Measurements from ENCODE around the gene LEO1. TPM values are rescaled to one million over a fixed set of nuclear protein-coding genes. Genes with fewer than 3 reads are reported as not detected.

Gene LEO1
- total RNA-seq, 3 donors from 2014 or later (not counting 1 experiment from before 2014, with no cell fraction given) = 13.2 to 19.5 (median 16.0) TPM

DNA sequence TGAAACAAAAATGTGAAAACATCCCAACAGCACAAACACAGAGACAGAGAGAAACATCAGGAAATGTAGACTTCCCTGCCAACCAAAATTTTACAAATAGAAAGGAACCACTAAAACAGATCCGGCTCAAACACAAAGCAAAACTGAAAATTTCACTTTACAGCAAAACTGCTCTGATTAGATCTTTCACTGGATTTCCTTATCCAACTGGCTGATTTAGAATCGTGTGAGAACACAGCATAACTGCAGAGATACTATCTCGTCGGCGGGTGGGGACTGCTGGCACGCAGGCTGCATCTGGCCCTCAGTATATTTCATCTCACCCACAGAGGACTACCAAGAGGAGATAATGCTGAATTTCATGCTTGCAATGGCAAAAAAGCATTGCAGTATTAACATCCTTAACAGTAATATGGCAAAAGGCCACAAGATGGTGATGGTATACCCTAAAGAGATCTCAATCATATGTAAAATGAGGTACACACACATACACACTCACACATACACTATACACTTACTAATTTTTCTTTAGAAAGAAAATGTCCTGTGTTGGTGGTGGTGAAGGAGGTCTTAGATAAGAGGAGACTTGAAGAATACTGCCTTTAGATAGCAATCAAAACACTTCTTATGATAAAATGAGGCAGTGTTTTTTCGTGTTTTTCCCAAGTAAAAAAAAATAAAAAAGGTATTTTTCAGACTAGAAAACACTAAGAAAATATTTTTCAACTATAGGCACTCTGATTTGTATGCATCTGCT, 10.6 kb upstream of the LEO1 start:
- Histone ChIP-seq H3K9me3 (ENCODE audit: control insufficient read depth, insufficient read depth, low read length) (no peaks in the 10 kb centered on the region), H3K4me1 (ENCODE audit: control insufficient read depth, insufficient read depth, low read length) (peaks cover 3% of the 10 kb centered on the region), H3K4me3 (ENCODE audit: low read length) (no peak overlapping the region), H3K27me3 (ENCODE audit: control insufficient read depth, insufficient read depth, low read length) (no peaks in the 10 kb centered on the region), H3K27ac (ENCODE audit: low read length) (no peak overlapping the region), H3K36me3 (ENCODE audit: control insufficient read depth, insufficient read depth, low read length) (no peaks in the 10 kb centered on the region)
- TF ChIP-seq, protein P1, sequence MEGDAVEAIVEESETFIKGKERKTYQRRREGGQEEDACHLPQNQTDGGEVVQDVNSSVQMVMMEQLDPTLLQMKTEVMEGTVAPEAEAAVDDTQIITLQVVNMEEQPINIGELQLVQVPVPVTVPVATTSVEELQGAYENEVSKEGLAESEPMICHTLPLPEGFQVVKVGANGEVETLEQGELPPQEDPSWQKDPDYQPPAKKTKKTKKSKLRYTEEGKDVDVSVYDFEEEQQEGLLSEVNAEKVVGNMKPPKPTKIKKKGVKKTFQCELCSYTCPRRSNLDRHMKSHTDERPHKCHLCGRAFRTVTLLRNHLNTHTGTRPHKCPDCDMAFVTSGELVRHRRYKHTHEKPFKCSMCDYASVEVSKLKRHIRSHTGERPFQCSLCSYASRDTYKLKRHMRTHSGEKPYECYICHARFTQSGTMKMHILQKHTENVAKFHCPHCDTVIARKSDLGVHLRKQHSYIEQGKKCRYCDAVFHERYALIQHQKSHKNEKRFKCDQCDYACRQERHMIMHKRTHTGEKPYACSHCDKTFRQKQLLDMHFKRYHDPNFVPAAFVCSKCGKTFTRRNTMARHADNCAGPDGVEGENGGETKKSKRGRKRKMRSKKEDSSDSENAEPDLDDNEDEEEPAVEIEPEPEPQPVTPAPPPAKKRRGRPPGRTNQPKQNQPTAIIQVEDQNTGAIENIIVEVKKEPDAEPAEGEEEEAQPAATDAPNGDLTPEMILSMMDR (IDR thresholded peaks at IDR 0.05) = peak; percentile 69
- WGBS (ENCODE audit: insufficient coverage) = 0% methylated on average over 6 of the region's 7 CpGs
- Mint-ChIP-seq H3K27ac (peak overlapping the region in 1 of 2 donors; percentile 69), H3K36me3 (no peaks in the 10 kb centered on the region), H3K4me1 (peaks cover 11% of the 10 kb centered on the region in 2 donors), H3K4me3 (peak overlapping the region; percentile 56), H3K9me3 (no peaks in the 10 kb centered on the region), H3K27me3 (ENCODE audit: low read depth in 2 of 2) (no peaks in the 10 kb centered on the region)
- DNase-seq (peak in 1 of 2 donors; percentile 82), ATAC-seq (peak; percentile 87 to 95 (median 93))
- intact Hi-C loops (cut with micrococcal nuclease) = loop anchor here (1.0 to 5.0 kb wide), 3 partner anchors 97 to 245 kb away; no protein-coding TSS in a partner anchor

DNA sequence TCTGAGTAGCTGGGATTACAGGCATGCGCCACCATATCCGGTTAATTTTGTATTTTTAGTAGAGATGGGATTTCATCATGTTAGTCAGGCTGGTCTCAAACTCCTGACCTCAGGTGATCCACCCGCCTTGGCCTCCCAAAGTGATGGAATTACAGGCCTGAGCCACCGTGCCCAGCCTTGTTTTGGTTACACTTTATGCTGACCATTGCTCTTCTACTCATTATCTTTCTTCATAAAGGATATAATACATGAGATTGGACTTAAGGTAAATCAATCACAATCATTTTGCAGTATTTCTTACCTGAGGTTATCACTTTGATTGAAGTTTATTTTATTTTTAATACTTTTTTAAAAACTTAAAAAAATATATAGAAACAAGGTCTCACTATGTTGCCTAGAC, 2.2 kb upstream of the LEO1 start:
- 95% methylated on average over 4 of the region's 4 CpGs for WGBS (ENCODE audit: insufficient coverage)
- Mint-ChIP-seq H3K36me3 (no peaks in the 10 kb centered on the region), H3K9me3 (no peaks in the 10 kb centered on the region), H3K27ac (no peak overlapping the region), H3K4me1 (peaks cover 25 to 28% of the 10 kb centered on the region in 2 donors), H3K27me3 (ENCODE audit: low read depth in 2 of 2) (no peaks in the 10 kb centered on the region), H3K4me3 (no peak overlapping the region)
- intact Hi-C loops (cut with micrococcal nuclease) = loop anchor here (5.0 kb wide), 1 partner anchor 236 kb away; the partner anchor contains the start of gene LYSMD2
- Histone ChIP-seq H3K4me3 (ENCODE audit: low read length) (no peak overlapping the region), H3K36me3 (ENCODE audit: control insufficient read depth, insufficient read depth, low read length) (no peaks in the 10 kb centered on the region), H3K27ac (ENCODE audit: low read length) (no peak overlapping the region), H3K4me1 (ENCODE audit: control insufficient read depth, insufficient read depth, low read length) (peaks cover 19% of the 10 kb centered on the region), H3K27me3 (ENCODE audit: control insufficient read depth, insufficient read depth, low read length) (no peaks in the 10 kb centered on the region), H3K9me3 (ENCODE audit: control insufficient read depth, insufficient read depth, low read length) (no peaks in the 10 kb centered on the region)
- DNase-seq (no peak), ATAC-seq (no peak)
- TF ChIP-seq, protein P1 (IDR thresholded peaks at IDR 0.05) = no peak

DNA sequence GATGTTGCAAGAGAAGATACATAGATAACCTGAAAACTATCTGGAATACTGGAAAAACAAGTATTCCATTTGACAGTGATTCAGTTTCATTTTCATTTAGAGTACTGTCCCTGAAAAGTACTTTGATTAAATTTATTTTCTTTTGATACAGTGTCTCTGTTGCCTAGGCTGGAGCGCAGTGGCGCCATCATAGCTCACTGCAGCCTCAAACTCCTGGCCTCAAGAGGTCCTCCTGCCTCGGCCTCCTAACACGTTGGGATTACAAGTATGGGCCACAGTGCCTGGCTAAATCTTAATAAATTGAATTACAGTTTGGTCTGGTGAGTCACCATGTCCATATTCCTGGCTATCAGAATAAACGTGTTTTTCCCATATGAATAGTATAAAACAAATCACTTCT, 1.6 kb upstream of the LEO1 start:
- Mint-ChIP-seq H3K9me3 (no peaks in the 10 kb centered on the region), H3K4me3 (no peak overlapping the region), H3K27me3 (ENCODE audit: low read depth in 2 of 2) (no peaks in the 10 kb centered on the region), H3K27ac (peak overlapping the region in 1 of 2 donors; percentile 46), H3K4me1 (peaks cover 25 to 28% of the 10 kb centered on the region in 2 donors), H3K36me3 (no peaks in the 10 kb centered on the region)
- Histone ChIP-seq H3K4me1 (ENCODE audit: control insufficient read depth, insufficient read depth, low read length) (peaks cover 19% of the 10 kb centered on the region), H3K9me3 (ENCODE audit: control insufficient read depth, insufficient read depth, low read length) (peaks cover 1% of the 10 kb centered on the region), H3K36me3 (ENCODE audit: control insufficient read depth, insufficient read depth, low read length) (no peaks in the 10 kb centered on the region), H3K27ac (ENCODE audit: low read length) (no peak overlapping the region), H3K4me3 (ENCODE audit: low read length) (no peak overlapping the region), H3K27me3 (ENCODE audit: control insufficient read depth, insufficient read depth, low read length) (no peaks in the 10 kb centered on the region)
- WGBS (ENCODE audit: insufficient coverage) = 93% methylated on average over 5 of the region's 5 CpGs
- ATAC-seq (no peak), DNase-seq (no peak)
- TF ChIP-seq, protein P1 (IDR thresholded peaks at IDR 0.05) = no peak
- intact Hi-C loops (cut with micrococcal nuclease) = loop anchor here (5.0 kb wide), 1 partner anchor 236 kb away; the partner anchor contains the start of gene LYSMD2

Measured in natural killer cell (primary cell).